GM21390 (cell line): ENCODE measurements around the gene AGTPBP1.
A peak's percentile ranks its signal among the peaks of the same experiment; 100 is the strongest.
"Not testable (repeated sequence)": the region's sequence is repeated elsewhere in the genome, so short reads cannot be mapped to it uniquely, and the experiment has no call there.

Source experiments
- ATAC-seq: cut with Tn5 transposase; IDR thresholded peaks from one replicate; pipeline ENCODE4 v1.9.1; 2021; ENCODE audit not compliant: unreplicated experiment

AGTPBP1 gene

GRCh38 chr9:85717818-85718217, 23.9 kb downstream of the AGTPBP1 start:
- ATAC-seq = not testable (repeated sequence)

DNA sequence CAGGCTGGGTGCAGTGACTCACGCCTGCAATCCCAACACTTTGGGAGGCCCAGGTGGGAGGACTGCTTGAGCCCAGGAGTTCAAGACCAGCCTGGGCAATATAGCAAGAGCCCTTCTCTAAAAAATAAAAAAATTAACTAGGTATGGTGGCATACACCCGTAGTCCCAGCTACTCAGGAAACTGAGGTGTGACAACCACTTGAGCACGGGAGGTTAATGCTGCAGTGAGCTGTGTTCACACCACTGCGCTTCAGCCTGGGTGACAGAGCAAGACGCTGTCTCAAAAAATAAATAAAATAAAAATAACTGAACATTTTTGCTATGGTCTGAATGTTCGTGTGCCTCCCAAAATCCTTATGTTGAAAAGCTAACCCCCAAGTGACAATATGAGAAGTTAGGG, 24.5 kb downstream of the AGTPBP1 start:
- ATAC-seq = no peak

- peak; percentile 66 for ATAC-seq
Measured at GRCh38 chr9:85716031-85716877, 25.5 kb downstream of the AGTPBP1 start.

- ATAC-seq = no peak
Measured at GRCh38 chr9:85715587-85715986, 26.2 kb downstream of the AGTPBP1 start.

DNA sequence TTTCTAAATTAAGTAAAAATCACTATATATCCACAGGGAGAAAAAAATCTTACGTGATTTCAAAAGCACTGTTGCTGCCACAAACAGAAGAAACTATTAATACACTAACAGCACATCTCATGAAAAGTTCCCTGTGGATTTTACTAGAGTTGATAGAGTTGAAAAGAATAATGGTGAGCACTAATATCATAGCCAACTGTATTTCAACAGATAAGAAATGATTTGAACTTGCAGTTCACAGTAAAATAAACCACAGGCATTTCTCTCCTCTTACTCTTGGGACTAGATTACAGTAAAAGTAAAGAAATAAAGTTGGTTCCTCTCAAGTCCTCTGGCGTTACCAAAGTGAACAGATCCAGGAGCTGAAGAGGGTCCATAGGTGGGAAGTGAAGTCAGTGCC, 27.9 kb downstream of the AGTPBP1 start:
- ATAC-seq = no peak

DNA sequence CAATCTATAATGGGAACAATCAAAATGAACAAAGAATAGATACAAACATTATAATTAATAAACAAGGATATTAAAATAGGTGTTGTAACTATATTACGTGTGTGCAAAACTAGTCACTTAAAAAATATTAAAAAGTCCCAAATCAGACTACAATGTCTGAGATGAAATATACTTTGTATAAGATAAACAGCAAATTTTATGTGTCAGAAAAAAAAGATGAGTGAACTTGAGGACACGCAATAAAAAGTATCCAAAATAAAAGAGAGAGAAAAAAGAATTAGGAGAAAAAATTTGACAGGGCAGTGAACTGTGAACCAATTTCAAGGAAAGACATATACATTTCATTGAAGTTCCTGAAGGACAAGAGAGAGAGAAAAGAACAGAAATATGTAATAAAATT, 37.0 kb downstream of the AGTPBP1 start:
- no peak for ATAC-seq

DNA sequence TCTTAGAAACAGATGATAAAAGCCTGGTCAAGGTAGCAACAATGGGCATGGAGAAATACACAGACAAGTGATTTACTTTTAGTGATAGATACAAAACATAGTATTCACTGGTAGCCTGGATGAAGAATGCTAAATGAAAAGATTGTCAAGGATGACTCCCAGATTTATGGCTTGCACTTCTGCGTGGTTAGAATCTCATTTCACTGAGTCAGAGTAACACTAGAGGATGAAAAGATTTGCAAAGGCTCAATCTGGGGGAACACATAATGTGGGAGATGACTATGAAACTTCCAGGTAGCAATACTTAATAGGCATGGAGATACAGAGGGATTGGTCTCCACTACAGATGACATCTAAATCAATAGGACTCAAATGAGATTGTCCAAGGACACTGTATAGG, 38.4 kb downstream of the AGTPBP1 start:
- no peak for ATAC-seq

- ATAC-seq = no peak
Measured at GRCh38 chr9:85702726-85703289, 38.9 kb downstream of the AGTPBP1 start.

DNA sequence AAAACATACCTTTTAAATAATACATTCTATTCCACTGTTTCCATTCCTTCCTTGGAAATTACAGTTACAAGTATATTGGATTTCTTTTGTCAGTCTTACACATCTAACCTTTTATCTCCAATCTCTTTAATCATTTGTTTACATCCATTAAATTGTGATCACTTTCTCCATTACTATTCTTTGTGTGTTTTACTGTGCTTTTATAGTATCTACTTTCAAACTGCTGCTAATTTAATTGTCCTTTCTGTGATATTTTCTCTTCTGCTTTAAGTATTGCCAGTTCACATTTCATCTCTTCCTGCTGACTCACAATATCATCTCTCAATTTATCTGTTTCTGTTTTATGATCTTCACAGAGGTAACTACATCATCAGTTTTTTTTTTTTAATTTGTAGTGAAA, 39.6 kb downstream of the AGTPBP1 start:
- no peak for ATAC-seq

- ATAC-seq = no peak
Measured at GRCh38 chr9:85700330-85700729, 41.4 kb downstream of the AGTPBP1 start.

- no peak for ATAC-seq
Measured at GRCh38 chr9:85688361-85688760, 53.4 kb downstream of the AGTPBP1 start.

- no peak for ATAC-seq
Measured at GRCh38 chr9:85685081-85685480, 56.7 kb downstream of the AGTPBP1 start.

DNA sequence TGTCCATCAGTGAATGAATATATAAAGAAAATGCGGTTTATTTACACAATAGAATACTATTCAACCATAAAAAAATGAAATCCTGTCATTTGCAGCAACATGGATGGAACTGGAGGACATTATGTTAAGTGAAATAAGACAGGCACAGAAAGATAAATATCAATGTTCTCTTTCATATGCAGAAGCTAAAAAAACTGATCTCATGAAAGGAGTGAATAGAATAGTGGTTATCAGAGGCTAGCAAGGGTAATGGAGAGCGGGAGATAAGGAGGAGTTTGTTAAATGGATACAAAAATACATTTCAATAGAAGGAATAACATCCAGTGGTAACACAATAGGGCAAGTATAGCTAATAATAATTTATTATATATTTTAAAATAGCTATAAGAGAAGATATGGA, 65.0 kb downstream of the AGTPBP1 start:
- no peak for ATAC-seq

- ATAC-seq = no peak
Measured at GRCh38 chr9:85667374-85667773, 74.4 kb downstream of the AGTPBP1 start.

DNA sequence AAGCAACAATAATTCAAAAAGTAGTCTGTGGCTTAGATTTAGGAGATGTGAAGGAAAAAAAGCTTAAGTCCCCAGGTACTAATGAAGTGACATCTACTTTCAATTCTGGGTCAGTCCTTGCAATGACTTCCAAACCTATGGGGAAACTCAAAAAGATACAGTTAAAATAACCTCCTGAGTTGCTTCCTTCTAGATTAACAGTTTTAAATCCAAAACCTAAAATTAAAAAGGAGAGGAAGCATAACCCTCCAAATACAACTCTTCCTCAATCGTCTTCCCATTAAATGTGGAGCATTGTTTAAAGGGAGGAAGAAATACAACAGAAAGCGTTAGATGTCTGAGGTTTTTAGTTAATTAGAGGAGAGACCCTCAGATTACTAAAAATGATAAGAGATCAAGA, 75.7 kb downstream of the AGTPBP1 start:
- ATAC-seq = no peak

DNA sequence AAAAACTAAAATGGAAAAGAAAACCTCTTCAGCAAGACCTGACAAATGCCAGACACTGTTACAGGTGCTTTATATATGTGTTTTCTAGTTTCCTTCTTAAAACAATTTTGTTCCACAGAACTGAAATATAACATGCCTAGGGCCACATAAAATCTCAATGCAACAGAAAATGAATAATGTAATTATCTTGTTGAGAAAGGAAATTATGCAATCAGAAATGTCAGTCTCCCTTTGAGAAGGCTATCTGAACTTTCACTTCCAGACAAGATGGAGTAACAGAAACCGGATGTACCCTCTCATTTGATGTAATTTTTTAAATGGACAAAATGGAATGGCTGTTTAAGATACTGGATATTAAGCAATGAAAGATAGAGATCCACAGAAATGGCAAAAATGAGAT, 79.2 kb downstream of the AGTPBP1 start:
- ATAC-seq = no peak

DNA sequence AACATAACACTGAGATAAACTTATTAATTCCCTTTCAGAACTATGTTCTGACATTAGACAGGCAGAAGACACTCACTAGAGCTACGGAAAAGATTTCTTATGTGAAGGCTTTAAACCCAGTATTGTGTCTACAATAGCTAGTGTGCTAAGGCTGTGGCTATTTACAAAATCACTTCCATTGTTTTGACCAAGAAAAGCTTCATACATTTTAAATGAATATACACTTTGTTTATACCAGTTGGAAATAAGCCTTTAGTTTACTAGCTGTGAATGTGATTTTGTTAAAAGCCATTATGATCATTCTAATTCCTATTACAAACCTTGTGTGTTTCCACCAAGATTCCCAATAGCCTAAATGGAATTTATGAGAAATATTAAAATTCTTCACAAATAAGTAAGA, 83.0 kb downstream of the AGTPBP1 start:
- ATAC-seq = no peak

GRCh38 chr9:85653153-85653552, 88.6 kb downstream of the AGTPBP1 start:
- no peak for ATAC-seq

DNA sequence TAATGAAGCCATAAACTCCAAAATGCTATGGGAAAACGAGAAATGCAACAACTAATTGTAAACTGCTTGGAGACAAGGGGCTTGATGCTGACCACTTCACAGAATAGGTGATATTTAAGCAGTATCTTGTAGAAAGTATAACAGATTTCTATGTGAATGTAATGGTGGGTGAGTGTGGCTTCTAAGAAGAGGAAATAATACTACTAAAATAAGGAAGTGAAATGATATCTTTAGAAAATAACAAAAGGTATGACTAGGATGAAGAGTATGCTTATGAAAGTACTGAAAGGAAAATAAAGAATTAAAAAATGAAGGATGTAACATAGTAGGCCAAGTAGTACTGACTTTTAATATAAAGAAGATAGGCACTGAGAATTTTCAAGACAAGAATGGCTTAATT, 94.2 kb downstream of the AGTPBP1 start:
- peak; percentile 84 for ATAC-seq

GRCh38 chr9:85645909-85646627, 95.7 kb downstream of the AGTPBP1 start:
- ATAC-seq = no peak

DNA sequence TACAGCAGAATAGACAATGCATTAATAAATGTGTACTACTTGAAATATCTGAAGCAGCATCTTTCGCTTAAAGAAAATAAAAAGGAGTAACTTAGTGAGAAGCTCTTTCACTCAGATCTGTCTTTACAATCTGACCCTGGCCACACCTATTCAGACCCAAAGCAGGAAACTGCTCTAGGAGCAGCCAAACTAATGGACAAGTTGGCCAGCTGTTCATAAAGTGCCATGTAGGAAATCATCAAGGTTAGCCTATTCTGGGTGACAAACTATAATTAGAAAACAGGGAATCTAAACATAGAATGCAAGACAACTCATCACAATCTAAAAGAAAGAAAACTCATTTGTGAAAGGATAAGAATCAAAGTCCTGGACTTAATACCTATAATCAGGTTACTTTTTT, 101.3 kb downstream of the AGTPBP1 start:
- no peak for ATAC-seq

DNA sequence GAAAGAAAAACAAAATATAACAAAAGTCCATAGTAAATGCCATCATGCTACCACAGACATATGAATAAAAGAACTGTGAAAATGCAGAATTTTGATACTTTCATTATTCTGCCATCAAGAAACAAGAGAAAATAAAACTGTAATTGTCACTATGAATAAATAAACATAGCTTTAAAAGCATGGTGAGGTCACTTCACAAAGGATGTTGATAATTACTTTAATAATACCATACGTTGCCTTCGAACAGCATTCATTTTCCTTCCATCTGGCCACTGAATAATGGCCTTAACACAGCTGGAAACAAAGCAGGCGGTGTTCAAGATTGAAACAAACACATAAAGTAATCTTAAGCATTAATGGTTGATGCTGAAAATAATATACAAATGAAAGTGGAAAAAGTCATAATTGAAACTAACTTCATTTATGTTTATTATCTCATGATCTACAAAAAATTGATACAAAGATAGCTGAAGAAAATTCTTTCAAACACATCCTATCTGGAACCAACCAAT, 102.0 kb downstream of the AGTPBP1 start:
- ATAC-seq = no peak
